Measurements from ENCODE around the gene PLSCR4. TPM values are rescaled to one million over a fixed set of nuclear protein-coding genes. Genes with fewer than 3 reads are reported as not detected.

PLSCR4 gene
- total and polyA plus RNA-seq, 7 experiments from 2014 or later, result 0.42 TPM; not detected in 6

GRCh38 chr3:146277953-146278631 lies 27.2 kb upstream of the PLSCR4 start:
- Mint-ChIP-seq H3K27ac (no peak overlapping the region), H3K27me3 (peaks cover 0 to 9% (median 0%) of the 10 kb centered on the region in 5 donors), H3K4me1 (no peaks in the 10 kb centered on the region), H3K36me3 (no peaks in the 10 kb centered on the region), H3K4me3 (no peak overlapping the region), H3K9me3 (peaks cover 0 to 2% (median 0%) of the 10 kb centered on the region in 11 donors)
- Histone ChIP-seq H3K36me3 (ENCODE audit: control insufficient read depth in 2 of 3, insufficient read depth in 3 of 3, low read length in 3 of 3) (no peaks in the 10 kb centered on the region), H3K9me3 (ENCODE audit: control insufficient read depth in 2 of 3, low read length in 3 of 3) (no peaks in the 10 kb centered on the region), H3K27me3 (ENCODE audit: control insufficient read depth in 2 of 2, insufficient read depth in 2 of 2, low read length in 2 of 2) (no peaks in the 10 kb centered on the region), H3K27ac (ENCODE audit: low read depth, low read length) (no peak overlapping the region), H3K4me1 (ENCODE audit: control insufficient read depth in 2 of 2, insufficient read depth in 2 of 2, low read length in 2 of 2) (no peaks in the 10 kb centered on the region), H3K4me3 (ENCODE audit: low read length) (no peak overlapping the region)
- ATAC-seq (no peak), DNase-seq (no peak)
- ChIA-PET POLR2A (no interaction called here), CTCF (no interaction called here)
- intact Hi-C loops (cut with micrococcal nuclease), result no loop called here

- no peaks in the 10 kb centered on the region for H3K9me3 ChIP-seq (ENCODE audit: control insufficient read depth in 2 of 3, low read length in 3 of 3)
- no peak overlapping the region for H3K27ac ChIP-seq (ENCODE audit: low read depth, low read length)
- no peaks in the 10 kb centered on the region for H3K27me3 ChIP-seq (ENCODE audit: control insufficient read depth in 2 of 2, insufficient read depth in 2 of 2, low read length in 2 of 2)
- no peak for DNase-seq
- Mint-ChIP-seq H3K27me3 (peaks cover 0 to 9% (median 0%) of the 10 kb centered on the region in 5 donors), H3K36me3 (no peaks in the 10 kb centered on the region), H3K27ac (no peak overlapping the region), H3K9me3 (peaks cover 0 to 2% (median 0%) of the 10 kb centered on the region in 11 donors), H3K4me1 (no peaks in the 10 kb centered on the region), H3K4me3 (no peak overlapping the region)
- ChIA-PET CTCF (no interaction called here), POLR2A (no interaction called here)
- H3K4me3 ChIP-seq (ENCODE audit: low read length), result no peak overlapping the region
- ATAC-seq, result no peak
- intact Hi-C loops (cut with micrococcal nuclease), result no loop called here
- no peaks in the 10 kb centered on the region for H3K36me3 ChIP-seq (ENCODE audit: control insufficient read depth in 2 of 3, insufficient read depth in 3 of 3, low read length in 3 of 3)
- no peaks in the 10 kb centered on the region for H3K4me1 ChIP-seq (ENCODE audit: control insufficient read depth in 2 of 2, insufficient read depth in 2 of 2, low read length in 2 of 2)
These were observed 24.6 kb upstream of the PLSCR4 start for GRCh38 chr3:146275476-146275875.

GRCh38 chr3:146274833-146275232 lies 23.9 kb upstream of the PLSCR4 start:
- H3K27me3 Mint-ChIP-seq, result peaks cover 0 to 9% (median 0%) of the 10 kb centered on the region in 5 donors
- H3K27ac Mint-ChIP-seq, result no peak overlapping the region
- no peak overlapping the region for H3K27ac ChIP-seq (ENCODE audit: low read depth, low read length)
- ChIA-PET POLR2A (no interaction called here), CTCF (no interaction called here)
- peaks cover 0 to 2% (median 0%) of the 10 kb centered on the region in 11 donors for H3K9me3 Mint-ChIP-seq
- no peak overlapping the region for H3K4me3 Mint-ChIP-seq
- intact Hi-C loops (cut with micrococcal nuclease), result no loop called here
- H3K4me3 ChIP-seq (ENCODE audit: low read length), result no peak overlapping the region
- H3K9me3 ChIP-seq (ENCODE audit: control insufficient read depth in 2 of 3, low read length in 3 of 3), result no peaks in the 10 kb centered on the region
- H3K4me1 ChIP-seq (ENCODE audit: control insufficient read depth in 2 of 2, insufficient read depth in 2 of 2, low read length in 2 of 2), result no peaks in the 10 kb centered on the region
- no peaks in the 10 kb centered on the region for H3K27me3 ChIP-seq (ENCODE audit: control insufficient read depth in 2 of 2, insufficient read depth in 2 of 2, low read length in 2 of 2)
- H3K36me3 Mint-ChIP-seq, result no peaks in the 10 kb centered on the region
- no peaks in the 10 kb centered on the region for H3K36me3 ChIP-seq (ENCODE audit: control insufficient read depth in 2 of 3, insufficient read depth in 3 of 3, low read length in 3 of 3)
- DNase-seq, result no peak
- no peak for ATAC-seq
- no peaks in the 10 kb centered on the region for H3K4me1 Mint-ChIP-seq

- POLR2A ChIA-PET, result no interaction called here
- H3K4me1 Mint-ChIP-seq, result no peaks in the 10 kb centered on the region
- intact Hi-C loops (cut with micrococcal nuclease), result no loop called here
- Histone ChIP-seq H3K9me3 (ENCODE audit: control insufficient read depth in 2 of 3, low read length in 3 of 3) (no peaks in the 10 kb centered on the region), H3K27ac (ENCODE audit: low read depth, low read length) (no peak overlapping the region), H3K36me3 (ENCODE audit: control insufficient read depth in 2 of 3, insufficient read depth in 3 of 3, low read length in 3 of 3) (no peaks in the 10 kb centered on the region), H3K27me3 (ENCODE audit: control insufficient read depth in 2 of 2, insufficient read depth in 2 of 2, low read length in 2 of 2) (no peaks in the 10 kb centered on the region), H3K4me3 (ENCODE audit: low read length) (no peak overlapping the region), H3K4me1 (ENCODE audit: control insufficient read depth in 2 of 2, insufficient read depth in 2 of 2, low read length in 2 of 2) (no peaks in the 10 kb centered on the region)
- H3K4me3 Mint-ChIP-seq, result no peak overlapping the region
- DNase-seq, result no peak
- H3K9me3 Mint-ChIP-seq, result peaks cover 0 to 2% (median 0%) of the 10 kb centered on the region in 11 donors
- peaks cover 0 to 9% (median 0%) of the 10 kb centered on the region in 5 donors for H3K27me3 Mint-ChIP-seq
- ATAC-seq, result no peak
- H3K27ac Mint-ChIP-seq, result no peak overlapping the region
- no peaks in the 10 kb centered on the region for H3K36me3 Mint-ChIP-seq
- CTCF ChIA-PET, result no interaction called here
These were observed 23.0 kb upstream of the PLSCR4 start for GRCh38 chr3:146273721-146274407.

- Histone ChIP-seq H3K4me1 (ENCODE audit: control insufficient read depth in 2 of 2, insufficient read depth in 2 of 2, low read length in 2 of 2) (no peaks in the 10 kb centered on the region), H3K36me3 (ENCODE audit: control insufficient read depth in 2 of 3, insufficient read depth in 3 of 3, low read length in 3 of 3) (no peaks in the 10 kb centered on the region), H3K4me3 (ENCODE audit: low read length) (no peak overlapping the region), H3K9me3 (ENCODE audit: control insufficient read depth in 2 of 3, low read length in 3 of 3) (no peaks in the 10 kb centered on the region), H3K27ac (ENCODE audit: low read depth, low read length) (no peak overlapping the region), H3K27me3 (ENCODE audit: control insufficient read depth in 2 of 2, insufficient read depth in 2 of 2, low read length in 2 of 2) (no peaks in the 10 kb centered on the region)
- Mint-ChIP-seq H3K4me3 (no peak overlapping the region), H3K27me3 (peaks cover 0 to 9% (median 0%) of the 10 kb centered on the region in 5 donors), H3K4me1 (no peaks in the 10 kb centered on the region), H3K36me3 (no peaks in the 10 kb centered on the region), H3K9me3 (peaks cover 0 to 2% (median 0%) of the 10 kb centered on the region in 11 donors), H3K27ac (no peak overlapping the region)
- ATAC-seq (no peak), DNase-seq (no peak)
- intact Hi-C loops (cut with micrococcal nuclease), result no loop called here
- POLR2A ChIA-PET, result no interaction called here
- CTCF ChIA-PET, result no interaction called here
These were observed 20.3 kb upstream of the PLSCR4 start for GRCh38 chr3:146271180-146271579.

- ChIA-PET POLR2A (no interaction called here), CTCF (no interaction called here)
- Histone ChIP-seq H3K4me1 (ENCODE audit: control insufficient read depth in 2 of 2, insufficient read depth in 2 of 2, low read length in 2 of 2) (no peaks in the 10 kb centered on the region), H3K9me3 (ENCODE audit: control insufficient read depth in 2 of 3, low read length in 3 of 3) (no peaks in the 10 kb centered on the region), H3K27ac (ENCODE audit: low read depth, low read length) (no peak overlapping the region), H3K36me3 (ENCODE audit: control insufficient read depth in 2 of 3, insufficient read depth in 3 of 3, low read length in 3 of 3) (no peaks in the 10 kb centered on the region), H3K27me3 (ENCODE audit: control insufficient read depth in 2 of 2, insufficient read depth in 2 of 2, low read length in 2 of 2) (no peaks in the 10 kb centered on the region), H3K4me3 (ENCODE audit: low read length) (no peak overlapping the region)
- no peak for DNase-seq
- no peak overlapping the region for H3K4me3 Mint-ChIP-seq
- intact Hi-C loops (cut with micrococcal nuclease), result no loop called here
- H3K36me3 Mint-ChIP-seq, result no peaks in the 10 kb centered on the region
- H3K27ac Mint-ChIP-seq, result no peak overlapping the region
- no peaks in the 10 kb centered on the region for H3K4me1 Mint-ChIP-seq
- no peaks in the 10 kb centered on the region for H3K9me3 Mint-ChIP-seq
- peaks cover 0 to 5% (median under 1%) of the 10 kb centered on the region in 5 donors for H3K27me3 Mint-ChIP-seq
- ATAC-seq, result no peak
These were observed 18.4 kb upstream of the PLSCR4 start for GRCh38 chr3:146269271-146269670.

All from naive thymus-derived CD4-positive, alpha-beta T cell (primary cell).